ENCODE results near the gene USP53.

Gene USP53

GRCh38 chr4:119209586-119209985 lies 2.9 kb upstream of the USP53 start:
- no peak overlapping the region for H3K4me2 ChIP-seq (ENCODE audit: low read length, poor library complexity, severe bottlenecking)
- peak overlapping the region; percentile 10 for H3K27ac ChIP-seq (ENCODE audit: low read length, poor library complexity, severe bottlenecking)
- no peak for DNase-seq
- H3K18ac ChIP-seq (ENCODE audit: low read depth in 1 of 2, low read length in 2 of 2) = no peak overlapping the region
- peak overlapping the region in 1 of 2 experiments; percentile 35 for H3K4ac ChIP-seq (ENCODE audit: low read depth in 1 of 2, low read length in 2 of 2)
- peak overlapping the region; percentile 10 to 92 for H2BK12ac ChIP-seq (ENCODE audit: low read length in 2 of 2)
- WGBS = 45% methylated on average over 1 of the region's 1 CpG
- H3K9me3 ChIP-seq (ENCODE audit: control insufficient read depth, low read length) = no peaks in the 10 kb centered on the region
- H3K4me3 ChIP-seq (ENCODE audit: insufficient read depth in 1 of 2, low read depth in 1 of 2, low read length in 2 of 2) = peak overlapping the region in 1 of 2 experiments; percentile 34
- H2BK15ac ChIP-seq (ENCODE audit: low read depth, poor library complexity, severe bottlenecking) = no peak overlapping the region
- no peak overlapping the region for H2BK5ac ChIP-seq (ENCODE audit: low read depth, low read length, poor library complexity, severe bottlenecking)
- H3K14ac ChIP-seq (ENCODE audit: low read length in 2 of 2) = no peak overlapping the region
- H2AK5ac ChIP-seq (ENCODE audit: low read length, severe bottlenecking) = no peak overlapping the region
- H2AFZ ChIP-seq (ENCODE audit: low read depth, low read length) = no peak overlapping the region
- no peak overlapping the region for H2BK120ac ChIP-seq (ENCODE audit: low read depth, low read length)
- peak overlapping the region; percentile 99 for H3K9ac ChIP-seq (ENCODE audit: low read length)
- peak overlapping the region; percentile 37 for H4K8ac ChIP-seq (ENCODE audit: low read length)
- no peaks in the 10 kb centered on the region for H3K4me1 ChIP-seq (ENCODE audit: control insufficient read depth, insufficient read depth, low read depth, low read length)
- no peaks in the 10 kb centered on the region for H3K27me3 ChIP-seq (ENCODE audit: control insufficient read depth in 1 of 2, insufficient read depth in 1 of 2, low read length in 2 of 2)
- peaks cover 2% of the 10 kb centered on the region for H3K79me1 ChIP-seq (replicated peaks; ENCODE audit: low read length, poor library complexity, severe bottlenecking)
- peak overlapping the region; percentile 41 for H4K91ac ChIP-seq (ENCODE audit: low read length)
- H3K23ac ChIP-seq (ENCODE audit: low read length in 2 of 2) = no peak overlapping the region
- H3K36me3 ChIP-seq (ENCODE audit: control insufficient read depth in 1 of 2, insufficient read depth in 2 of 2, low read depth in 1 of 2, low read length in 2 of 2) = no peaks in the 10 kb centered on the region

GRCh38 chr4:119210775-119211174 lies 1.7 kb upstream of the USP53 start:
- no peaks in the 10 kb centered on the region for H3K9me3 ChIP-seq (ENCODE audit: control insufficient read depth, low read length)
- no peaks in the 10 kb centered on the region for H3K4me1 ChIP-seq (ENCODE audit: control insufficient read depth, insufficient read depth, low read depth, low read length)
- H3K9ac ChIP-seq (ENCODE audit: low read length) = peak overlapping the region; percentile 99
- peak overlapping the region in 1 of 2 experiments; percentile 87 for H3K4me3 ChIP-seq (ENCODE audit: insufficient read depth in 1 of 2, low read depth in 1 of 2, low read length in 2 of 2)
- no peak overlapping the region for H4K91ac ChIP-seq (ENCODE audit: low read length)
- no peak overlapping the region for H4K8ac ChIP-seq (ENCODE audit: low read length)
- H3K27me3 ChIP-seq (ENCODE audit: control insufficient read depth in 1 of 2, insufficient read depth in 1 of 2, low read length in 2 of 2) = no peaks in the 10 kb centered on the region
- H3K79me1 ChIP-seq (replicated peaks; ENCODE audit: low read length, poor library complexity, severe bottlenecking) = peaks cover 2% of the 10 kb centered on the region
- H3K14ac ChIP-seq (ENCODE audit: low read length in 2 of 2) = no peak overlapping the region
- H3K27ac ChIP-seq (ENCODE audit: low read length, poor library complexity, severe bottlenecking) = no peak overlapping the region
- H2BK5ac ChIP-seq (ENCODE audit: low read depth, low read length, poor library complexity, severe bottlenecking) = no peak overlapping the region
- H3K4me2 ChIP-seq (ENCODE audit: low read length, poor library complexity, severe bottlenecking) = no peak overlapping the region
- no peak overlapping the region for H2BK15ac ChIP-seq (ENCODE audit: low read depth, poor library complexity, severe bottlenecking)
- no peak overlapping the region for H2BK120ac ChIP-seq (ENCODE audit: low read depth, low read length)
- no peak overlapping the region for H2AK5ac ChIP-seq (ENCODE audit: low read length, severe bottlenecking)
- no peak overlapping the region for H2BK12ac ChIP-seq (ENCODE audit: low read length in 2 of 2)
- H2AFZ ChIP-seq (ENCODE audit: low read depth, low read length) = no peak overlapping the region
- H3K23ac ChIP-seq (ENCODE audit: low read length in 2 of 2) = no peak overlapping the region
- peaks cover 0 to 10% of the 10 kb centered on the region in 2 experiments for H3K36me3 ChIP-seq (ENCODE audit: control insufficient read depth in 1 of 2, insufficient read depth in 2 of 2, low read depth in 1 of 2, low read length in 2 of 2)
- 63% methylated on average over 4 of the region's 4 CpGs for WGBS
- no peak overlapping the region for H3K4ac ChIP-seq (ENCODE audit: low read depth in 1 of 2, low read length in 2 of 2)
- H3K18ac ChIP-seq (ENCODE audit: low read depth in 1 of 2, low read length in 2 of 2) = no peak overlapping the region
- peak; percentile 68 for DNase-seq

DNA sequence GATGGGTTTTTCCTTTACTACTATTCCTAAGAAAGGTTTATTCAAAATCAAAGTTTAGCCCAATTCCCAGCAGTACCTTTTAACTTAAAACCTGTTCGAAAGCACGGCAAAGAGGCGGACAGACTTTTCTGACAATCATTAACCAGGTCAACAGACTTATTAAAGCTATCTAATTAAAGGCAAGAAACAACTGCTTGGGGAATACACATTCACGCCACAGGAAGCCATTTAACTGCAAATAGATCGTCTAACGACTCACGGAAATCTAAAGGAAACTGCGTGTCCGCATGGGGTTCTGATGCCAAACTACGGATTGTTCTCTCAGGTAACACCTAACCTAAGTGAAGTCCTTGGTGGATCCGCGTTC lies 663 bp upstream of the USP53 start:
- Histone ChIP-seq H4K91ac (ENCODE audit: low read length) (no peak overlapping the region), H3K4ac (ENCODE audit: low read depth in 1 of 2, low read length in 2 of 2) (no peak overlapping the region), H3K27ac (ENCODE audit: low read length, poor library complexity, severe bottlenecking) (peak overlapping the region; percentile 93), H2BK12ac (ENCODE audit: low read length in 2 of 2) (no peak overlapping the region), H2BK5ac (ENCODE audit: low read depth, low read length, poor library complexity, severe bottlenecking) (no peak overlapping the region), H3K27me3 (ENCODE audit: control insufficient read depth in 1 of 2, insufficient read depth in 1 of 2, low read length in 2 of 2) (no peaks in the 10 kb centered on the region), H3K4me2 (ENCODE audit: low read length, poor library complexity, severe bottlenecking) (peak overlapping the region; percentile 72), H3K4me3 (ENCODE audit: insufficient read depth in 1 of 2, low read depth in 1 of 2, low read length in 2 of 2) (peak overlapping the region; percentile 50 to 87), H2AK5ac (ENCODE audit: low read length, severe bottlenecking) (no peak overlapping the region), H2AFZ (ENCODE audit: low read depth, low read length) (no peak overlapping the region), H3K18ac (ENCODE audit: low read depth in 1 of 2, low read length in 2 of 2) (peak overlapping the region; percentile 34 to 71), H3K9me3 (ENCODE audit: control insufficient read depth, low read length) (no peaks in the 10 kb centered on the region), H3K79me1 (replicated peaks; ENCODE audit: low read length, poor library complexity, severe bottlenecking) (peaks cover 2% of the 10 kb centered on the region), H2BK15ac (ENCODE audit: low read depth, poor library complexity, severe bottlenecking) (no peak overlapping the region), H3K14ac (ENCODE audit: low read length in 2 of 2) (peak overlapping the region in 1 of 2 experiments; percentile 26), H2BK120ac (ENCODE audit: low read depth, low read length) (no peak overlapping the region), H3K36me3 (ENCODE audit: control insufficient read depth in 1 of 2, insufficient read depth in 2 of 2, low read depth in 1 of 2, low read length in 2 of 2) (peaks cover 0 to 20% of the 10 kb centered on the region in 2 experiments), H3K9ac (ENCODE audit: low read length) (peak overlapping the region; percentile 99), H4K8ac (ENCODE audit: low read length) (peak overlapping the region; percentile 45), H3K4me1 (ENCODE audit: control insufficient read depth, insufficient read depth, low read depth, low read length) (no peaks in the 10 kb centered on the region), H3K23ac (ENCODE audit: low read length in 2 of 2) (no peak overlapping the region)
- WGBS = under 1% methylated on average over 12 of the region's 12 CpGs
- DNase-seq = no peak

- Histone ChIP-seq H3K9ac (ENCODE audit: low read length) (peak overlapping the region; percentile 99), H2BK12ac (ENCODE audit: low read length in 2 of 2) (no peak overlapping the region), H3K9me3 (ENCODE audit: control insufficient read depth, low read length) (no peaks in the 10 kb centered on the region)
Observed at GRCh38 chr4:119212964-119213606, 572 bp downstream of the USP53 start.

More at GRCh38 chr4:119212964-119213606, 572 bp downstream of the USP53 start:
- Histone ChIP-seq H3K79me1 (replicated peaks; ENCODE audit: low read length, poor library complexity, severe bottlenecking) (peaks cover 10% of the 10 kb centered on the region), H2BK15ac (ENCODE audit: low read depth, poor library complexity, severe bottlenecking) (no peak overlapping the region), H4K8ac (ENCODE audit: low read length) (no peak overlapping the region), H3K18ac (ENCODE audit: low read depth in 1 of 2, low read length in 2 of 2) (peak overlapping the region; percentile 69 to 70), H2AFZ (ENCODE audit: low read depth, low read length) (peak overlapping the region; percentile 96), H2BK5ac (ENCODE audit: low read depth, low read length, poor library complexity, severe bottlenecking) (peak overlapping the region; percentile 85), H2BK120ac (ENCODE audit: low read depth, low read length) (no peak overlapping the region), H3K4me2 (ENCODE audit: low read length, poor library complexity, severe bottlenecking) (peak overlapping the region; percentile 79), H4K91ac (ENCODE audit: low read length) (peak overlapping the region; percentile 7), H3K23ac (ENCODE audit: low read length in 2 of 2) (peak overlapping the region in 1 of 2 experiments; percentile 46), H3K14ac (ENCODE audit: low read length in 2 of 2) (peak overlapping the region in 1 of 2 experiments; percentile 53), H3K4ac (ENCODE audit: low read depth in 1 of 2, low read length in 2 of 2) (peak overlapping the region in 1 of 2 experiments; percentile 79), H3K36me3 (ENCODE audit: control insufficient read depth in 1 of 2, insufficient read depth in 2 of 2, low read depth in 1 of 2, low read length in 2 of 2) (peaks cover 0 to 32% of the 10 kb centered on the region in 2 experiments), H3K4me3 (ENCODE audit: insufficient read depth in 1 of 2, low read depth in 1 of 2, low read length in 2 of 2) (peak overlapping the region; percentile 77 to 87), H3K27ac (ENCODE audit: low read length, poor library complexity, severe bottlenecking) (peak overlapping the region; percentile 92), H3K27me3 (ENCODE audit: control insufficient read depth in 1 of 2, insufficient read depth in 1 of 2, low read length in 2 of 2) (no peaks in the 10 kb centered on the region), H2AK5ac (ENCODE audit: low read length, severe bottlenecking) (no peak overlapping the region), H3K4me1 (ENCODE audit: control insufficient read depth, insufficient read depth, low read depth, low read length) (no peaks in the 10 kb centered on the region)
- DNase-seq = peak; percentile 97
- under 1% methylated on average over 24 of the region's 24 CpGs for WGBS

Data from mesenchymal stem cell (in vitro differentiated cells and primary cell).